Osteocyte (in vitro differentiated cells): ENCODE results near the gene PCDHB12. TPM values are rescaled to one million over a fixed set of nuclear protein-coding genes. Genes with fewer than 3 reads are reported as not detected.
"Not testable (repeated sequence)": the region's sequence is repeated elsewhere in the genome, so short reads cannot be mapped to it uniquely, and the experiment has no call there.

Source experiments
- DNase-seq: peaks from one replicate; pipeline ENCODE4 v3.0.0; 2021; ENCODE audit warnings: mixed read lengths; ENCODE audit not compliant: unreplicated experiment; ENCODE audit errors: extremely low spot score
- H3K27ac Mint-ChIP-seq: one replicate; pipeline ENCODE4 v1.8.0; 2021; ENCODE audit warnings: mild to moderate bottlenecking, mixed read lengths; ENCODE audit not compliant: unreplicated experiment
- H3K27me3 Mint-ChIP-seq: one replicate; pipeline ENCODE4 v1.8.0; 2021; ENCODE audit warnings: mixed read lengths; ENCODE audit not compliant: unreplicated experiment
- H3K36me3 Mint-ChIP-seq: one replicate; pipeline ENCODE4 v1.8.0; 2021; ENCODE audit warnings: mixed read lengths; ENCODE audit not compliant: unreplicated experiment
- H3K4me1 Mint-ChIP-seq: one replicate; pipeline ENCODE4 v1.8.0; 2021; ENCODE audit warnings: mixed read lengths; ENCODE audit not compliant: unreplicated experiment
- H3K4me3 Mint-ChIP-seq: one replicate; pipeline ENCODE4 v1.8.0; 2021; ENCODE audit warnings: mild to moderate bottlenecking, moderate library complexity, mixed read lengths; ENCODE audit not compliant: unreplicated experiment
- H3K9me3 Mint-ChIP-seq: one replicate; pipeline ENCODE4 v1.8.0; 2021; ENCODE audit warnings: mixed read lengths; ENCODE audit not compliant: unreplicated experiment
- total RNA-seq: library from RNA; stranded (reverse); gene quantifications from 2 replicates; pipeline ENCODE4 v1.2.1, GENCODE V29; 2021
- TF ChIP-seq, protein P1 (sequence below): fragments of 200-600 bp; sonication (generic); IDR thresholded peaks from 2 replicates; pipeline ENCODE4 v1.5.0; 2021; ENCODE audit warnings: antibody characterized with exemption, mild to moderate bottlenecking, moderate library complexity

PCDHB12 gene
- total RNA-seq, 1 donor from 2014 or later: 1.9 TPM

GRCh38 chr5:141234109-141234667 is 25.7 kb downstream of the PCDHB12 start:
- DNase-seq: no peak
- H3K27me3 Mint-ChIP-seq: no peaks in the 10 kb centered on the region
- no peaks in the 10 kb centered on the region for H3K4me1 Mint-ChIP-seq
- H3K36me3 Mint-ChIP-seq: peaks cover 14% of the 10 kb centered on the region
- H3K9me3 Mint-ChIP-seq: peaks cover 43% of the 10 kb centered on the region
- TF ChIP-seq, protein P1, sequence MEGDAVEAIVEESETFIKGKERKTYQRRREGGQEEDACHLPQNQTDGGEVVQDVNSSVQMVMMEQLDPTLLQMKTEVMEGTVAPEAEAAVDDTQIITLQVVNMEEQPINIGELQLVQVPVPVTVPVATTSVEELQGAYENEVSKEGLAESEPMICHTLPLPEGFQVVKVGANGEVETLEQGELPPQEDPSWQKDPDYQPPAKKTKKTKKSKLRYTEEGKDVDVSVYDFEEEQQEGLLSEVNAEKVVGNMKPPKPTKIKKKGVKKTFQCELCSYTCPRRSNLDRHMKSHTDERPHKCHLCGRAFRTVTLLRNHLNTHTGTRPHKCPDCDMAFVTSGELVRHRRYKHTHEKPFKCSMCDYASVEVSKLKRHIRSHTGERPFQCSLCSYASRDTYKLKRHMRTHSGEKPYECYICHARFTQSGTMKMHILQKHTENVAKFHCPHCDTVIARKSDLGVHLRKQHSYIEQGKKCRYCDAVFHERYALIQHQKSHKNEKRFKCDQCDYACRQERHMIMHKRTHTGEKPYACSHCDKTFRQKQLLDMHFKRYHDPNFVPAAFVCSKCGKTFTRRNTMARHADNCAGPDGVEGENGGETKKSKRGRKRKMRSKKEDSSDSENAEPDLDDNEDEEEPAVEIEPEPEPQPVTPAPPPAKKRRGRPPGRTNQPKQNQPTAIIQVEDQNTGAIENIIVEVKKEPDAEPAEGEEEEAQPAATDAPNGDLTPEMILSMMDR: no peak
- no peak overlapping the region for H3K4me3 Mint-ChIP-seq
- H3K27ac Mint-ChIP-seq: no peak overlapping the region

- not testable (repeated sequence) for H3K27me3 Mint-ChIP-seq, DNase-seq, H3K27ac Mint-ChIP-seq, H3K4me3 Mint-ChIP-seq, H3K4me1 Mint-ChIP-seq
- Mint-ChIP-seq H3K9me3 (peaks cover 49% of the 10 kb centered on the region), H3K36me3 (peaks cover 14% of the 10 kb centered on the region)
These were observed 27.4 kb downstream of the PCDHB12 start for GRCh38 chr5:141235922-141236321.

DNA sequence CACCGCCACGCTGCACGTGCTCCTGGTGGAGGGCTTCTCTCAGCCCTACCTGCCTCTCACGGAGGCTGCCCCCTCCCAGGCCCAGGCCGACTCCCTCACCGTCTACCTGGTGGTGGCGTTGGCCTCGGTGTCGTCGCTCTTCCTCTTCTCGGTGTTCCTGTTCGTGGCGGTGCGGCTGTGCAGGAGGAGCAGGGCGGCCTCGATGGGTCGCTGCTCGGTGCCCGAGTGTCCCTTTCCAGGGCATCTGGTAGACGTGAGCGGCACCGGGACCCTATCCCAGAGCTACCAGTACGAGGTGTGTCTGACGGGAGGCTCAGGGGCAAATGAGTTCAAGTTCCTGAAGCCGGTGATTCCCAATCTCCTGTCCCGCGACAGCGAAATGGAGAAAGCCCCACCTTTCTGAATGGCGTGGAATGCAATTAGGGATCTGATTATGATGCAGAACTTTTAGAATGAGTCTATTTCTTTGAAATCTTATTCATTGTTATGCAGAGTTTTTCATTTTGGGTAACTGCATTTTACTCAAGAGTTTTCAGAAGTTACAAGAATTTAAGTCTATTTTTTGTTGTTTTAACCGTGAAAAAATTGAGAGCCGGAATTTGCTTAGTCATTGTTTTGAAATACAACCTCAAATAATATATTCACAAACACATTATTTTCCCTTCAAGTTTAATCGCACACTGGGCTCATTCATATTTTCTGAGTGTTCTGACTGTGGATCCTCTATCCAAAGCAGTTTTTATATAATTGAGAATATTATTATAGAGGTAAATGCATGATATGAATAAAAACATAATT is 28.2 kb downstream of the PCDHB12 start:
- H3K36me3 Mint-ChIP-seq: peaks cover 13% of the 10 kb centered on the region
- H3K9me3 Mint-ChIP-seq: peaks cover 43% of the 10 kb centered on the region
- H3K4me3 Mint-ChIP-seq: no peak overlapping the region
- H3K4me1 Mint-ChIP-seq: no peaks in the 10 kb centered on the region
- H3K27me3 Mint-ChIP-seq: no peaks in the 10 kb centered on the region
- TF ChIP-seq, protein P1: no peak
- no peak overlapping the region for H3K27ac Mint-ChIP-seq
- no peak for DNase-seq

GRCh38 chr5:141241496-141241895 is 33.0 kb downstream of the PCDHB12 start:
- no peak overlapping the region for H3K27ac Mint-ChIP-seq
- no peaks in the 10 kb centered on the region for H3K4me1 Mint-ChIP-seq
- no peak overlapping the region for H3K4me3 Mint-ChIP-seq
- H3K9me3 Mint-ChIP-seq: peaks cover 54% of the 10 kb centered on the region
- TF ChIP-seq, protein P1: no peak
- no peaks in the 10 kb centered on the region for H3K27me3 Mint-ChIP-seq
- H3K36me3 Mint-ChIP-seq: peaks cover 15% of the 10 kb centered on the region
- no peak for DNase-seq

DNA sequence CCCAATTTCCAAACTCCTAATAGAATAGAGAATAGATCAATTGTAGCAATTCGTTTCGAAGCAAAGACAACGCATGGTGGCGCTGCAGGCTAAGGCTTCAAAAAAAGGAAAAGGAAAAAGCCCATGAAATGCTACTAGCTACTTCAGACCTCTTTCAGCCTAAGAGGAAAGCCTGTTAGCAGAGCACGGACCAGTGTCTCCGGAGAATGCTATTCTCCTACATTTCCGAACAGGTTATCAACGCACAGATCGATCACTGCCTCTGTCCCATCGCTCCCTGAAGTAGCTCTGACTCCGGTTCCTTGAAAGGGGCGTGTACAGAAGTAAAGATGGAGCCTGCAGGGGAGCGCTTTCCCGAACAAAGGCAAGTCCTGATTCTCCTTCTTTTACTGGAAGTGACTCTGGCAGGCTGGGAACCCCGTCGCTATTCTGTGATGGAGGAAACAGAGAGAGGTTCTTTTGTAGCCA is 36.8 kb downstream of the PCDHB12 start, which contains the start of gene PCDHB15:
TSS of gene PCDHB15 (plus strand) at position 146 of the 468 bp plus-strand sequence. CDS start at position 330, 184 bp downstream.
- peaks cover 60% of the 10 kb centered on the region for H3K9me3 Mint-ChIP-seq
- DNase-seq: no peak
- H3K36me3 Mint-ChIP-seq: peaks cover 22% of the 10 kb centered on the region
- H3K4me1 Mint-ChIP-seq: no peaks in the 10 kb centered on the region
- no peak within 1 kb of the TSS for H3K27ac Mint-ChIP-seq
- peak within 1 kb of the TSS; percentile 55 for H3K4me3 Mint-ChIP-seq
- TF ChIP-seq, protein P1: peak; percentile 22
- H3K27me3 Mint-ChIP-seq: no peaks in the 10 kb centered on the region

DNA sequence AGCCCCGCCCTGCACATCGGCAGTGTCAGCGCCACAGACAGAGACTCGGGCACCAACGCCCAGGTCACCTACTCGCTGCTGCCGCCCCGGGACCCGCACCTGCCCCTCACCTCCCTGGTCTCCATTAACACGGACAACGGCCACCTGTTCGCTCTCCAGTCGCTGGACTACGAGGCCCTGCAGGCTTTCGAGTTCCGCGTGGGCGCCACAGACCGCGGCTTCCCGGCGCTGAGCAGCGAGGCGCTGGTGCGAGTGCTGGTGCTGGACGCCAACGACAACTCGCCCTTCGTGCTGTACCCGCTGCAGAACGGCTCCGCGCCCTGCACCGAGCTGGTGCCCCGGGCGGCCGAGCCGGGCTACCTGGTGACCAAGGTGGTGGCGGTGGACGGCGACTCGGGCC is 38.5 kb downstream of the PCDHB12 start:
- H3K4me3 Mint-ChIP-seq, DNase-seq, H3K4me1 Mint-ChIP-seq, H3K27ac Mint-ChIP-seq, H3K27me3 Mint-ChIP-seq: not testable (repeated sequence)
- Mint-ChIP-seq H3K9me3 (peaks cover 54% of the 10 kb centered on the region), H3K36me3 (peaks cover 20% of the 10 kb centered on the region)

DNA sequence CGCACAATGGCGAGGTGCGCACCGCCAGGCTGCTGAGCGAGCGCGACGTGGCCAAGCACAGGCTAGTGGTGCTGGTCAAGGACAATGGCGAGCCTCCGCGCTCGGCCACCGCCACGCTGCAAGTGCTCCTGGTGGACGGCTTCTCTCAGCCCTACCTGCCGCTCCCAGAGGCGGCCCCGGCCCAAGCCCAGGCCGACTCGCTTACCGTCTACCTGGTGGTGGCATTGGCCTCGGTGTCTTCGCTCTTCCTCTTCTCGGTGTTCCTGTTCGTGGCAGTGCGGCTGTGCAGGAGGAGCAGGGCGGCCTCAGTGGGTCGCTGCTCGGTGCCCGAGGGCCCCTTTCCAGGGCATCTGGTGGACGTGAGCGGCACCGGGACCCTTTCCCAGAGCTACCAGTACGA is 38.9 kb downstream of the PCDHB12 start:
- not testable (repeated sequence) for H3K27ac Mint-ChIP-seq, DNase-seq, H3K4me3 Mint-ChIP-seq, H3K4me1 Mint-ChIP-seq, H3K27me3 Mint-ChIP-seq
- Mint-ChIP-seq H3K9me3 (peaks cover 53% of the 10 kb centered on the region), H3K36me3 (peaks cover 19% of the 10 kb centered on the region)
